GM06990 (cell line): Measurements from ENCODE around the gene TRPM3.

Source experiments
- DNase-seq: peaks from one replicate; pipeline ENCODE4 v3.0.0-alpha.2; 2011; ENCODE audit not compliant: insufficient read length; ENCODE audit errors: extremely low read depth
- H3K27me3 ChIP-seq: replicated peaks from 2 replicates; pipeline ENCODE4 v1.6.0; 2011; ENCODE audit warnings: low read length; ENCODE audit not compliant: control insufficient read depth, insufficient read depth
- H3K36me3 ChIP-seq: 2 replicates; pipeline ENCODE4 v1.5.1; 2011; ENCODE audit warnings: low read length; ENCODE audit not compliant: control insufficient read depth, insufficient read depth
- H3K4me3 ChIP-seq: replicated peaks from 2 replicates; pipeline ENCODE4 v1.5.1; 2011; ENCODE audit warnings: low read depth, mild to moderate bottlenecking, control low read depth, low read length
- CTCF ChIP-seq: IDR thresholded peaks from 2 replicates; pipeline ENCODE4 v1.5.1; 2011; ENCODE audit warnings: low read length, control low read depth, mild to moderate bottlenecking, inconsistent platforms; ENCODE audit not compliant: insufficient read depth, poor library complexity, severe bottlenecking

The TRPM3 gene

GRCh38 chr9:71079451-71079850 is 42.0 kb downstream of the TRPM3 start:
- DNase-seq: no peak
- Histone ChIP-seq H3K27me3 (no peaks in the 10 kb centered on the region), H3K36me3 (no peaks in the 10 kb centered on the region), H3K4me3 (no peak overlapping the region)
- TF ChIP-seq CTCF: no peak

GRCh38 chr9:71076096-71076495 is 45.3 kb downstream of the TRPM3 start:
- no peak overlapping the region for H3K4me3 ChIP-seq
- DNase-seq: no peak
- no peaks in the 10 kb centered on the region for H3K36me3 ChIP-seq
- no peaks in the 10 kb centered on the region for H3K27me3 ChIP-seq
- TF ChIP-seq CTCF: no peak

GRCh38 chr9:71073494-71073893 is 47.9 kb downstream of the TRPM3 start:
- TF ChIP-seq CTCF: no peak
- DNase-seq: no peak
- H3K36me3 ChIP-seq: no peaks in the 10 kb centered on the region
- no peak overlapping the region for H3K4me3 ChIP-seq
- H3K27me3 ChIP-seq: no peaks in the 10 kb centered on the region

GRCh38 chr9:71072587-71072986 is 48.8 kb downstream of the TRPM3 start:
- TF ChIP-seq CTCF: no peak
- no peak overlapping the region for H3K4me3 ChIP-seq
- no peak for DNase-seq
- no peaks in the 10 kb centered on the region for H3K36me3 ChIP-seq
- no peaks in the 10 kb centered on the region for H3K27me3 ChIP-seq

- TF ChIP-seq CTCF: no peak
- H3K4me3 ChIP-seq: no peak overlapping the region
- DNase-seq: no peak
These were observed 49.8 kb downstream of the TRPM3 start for GRCh38 chr9:71071633-71072032.

GRCh38 chr9:71058660-71059059 is 62.8 kb downstream of the TRPM3 start:
- Histone ChIP-seq H3K4me3 (no peak overlapping the region), H3K36me3 (no peaks in the 10 kb centered on the region), H3K27me3 (no peaks in the 10 kb centered on the region)
- DNase-seq: no peak
- no peak for TF ChIP-seq CTCF

More at GRCh38 chr9:71071633-71072032, 49.8 kb downstream of the TRPM3 start:
- Histone ChIP-seq H3K27me3 (no peaks in the 10 kb centered on the region), H3K36me3 (no peaks in the 10 kb centered on the region)
